H9 (cell line): ENCODE results near the gene ZNF414. TPM values are rescaled to one million over a fixed set of nuclear protein-coding genes. Genes with fewer than 3 reads are reported as not detected.

Experiments used
- DNase-seq: peaks from one replicate; pipeline ENCODE4 v3.0.0-alpha.2; 2017
- H2AFZ ChIP-seq: one replicate; pipeline ENCODE4 v1.6.1; 2013; ENCODE audit warnings: mild to moderate bottlenecking, low read length, control low read depth, moderate library complexity
- H2AK5ac ChIP-seq: 2 replicates; pipeline ENCODE4 v1.6.1; 2013; ENCODE audit warnings: low read length, control low read depth, mixed read lengths; ENCODE audit not compliant: insufficient read length
- H2BK120ac ChIP-seq: one replicate; pipeline ENCODE4 v1.6.1; 2013; ENCODE audit warnings: low read depth, mild to moderate bottlenecking, low read length, control low read depth, inconsistent platforms; ENCODE audit not compliant: poor library complexity, severe bottlenecking
- H2BK12ac ChIP-seq: 2 replicates; pipeline ENCODE4 v1.6.1; 2013; ENCODE audit warnings: low read length, control low read depth, mixed read lengths, low read depth; ENCODE audit not compliant: insufficient read length
- H2BK15ac ChIP-seq: 2 replicates; pipeline ENCODE4 v1.6.1; 2013; ENCODE audit warnings: low read depth, low read length, control low read depth
- H2BK20ac ChIP-seq: one replicate; pipeline ENCODE4 v1.6.1; 2013; ENCODE audit warnings: low read depth, mild to moderate bottlenecking, low read length, control low read depth, inconsistent platforms; ENCODE audit not compliant: poor library complexity, severe bottlenecking
- H2BK5ac ChIP-seq: 2 replicates; pipeline ENCODE4 v1.6.1; 2013; ENCODE audit warnings: low read length, control low read depth, mixed read lengths; ENCODE audit not compliant: insufficient read length
- H3K14ac ChIP-seq: 2 replicates; pipeline ENCODE4 v1.6.1; 2013; ENCODE audit warnings: low read length, control low read depth; ENCODE audit not compliant: insufficient read depth
- H3K18ac ChIP-seq: 2 replicates; pipeline ENCODE4 v1.6.1; 2013; ENCODE audit warnings: low read depth, mild to moderate bottlenecking, mixed read lengths, low read length, control low read depth; ENCODE audit not compliant: insufficient read length
- H3K23ac ChIP-seq: 2 replicates; pipeline ENCODE4 v1.6.1; 2013; ENCODE audit warnings: low read length, control low read depth, mixed read lengths, low read depth; ENCODE audit not compliant: insufficient read length
- H3K23me2 ChIP-seq: 2 replicates; pipeline ENCODE4 v1.6.1; 2013; ENCODE audit warnings: low read depth, mild to moderate bottlenecking, mixed read lengths, low read length, control low read depth; ENCODE audit not compliant: insufficient read length, poor library complexity, severe bottlenecking
- H3K27ac ChIP-seq: 2 replicates; pipeline ENCODE4 v1.5.1; 2013; ENCODE audit warnings: low read length, control low read depth, mixed read lengths, low read depth; ENCODE audit not compliant: insufficient read length
- H3K27me3 ChIP-seq: 2 replicates; pipeline ENCODE4 v1.6.1; 2013; ENCODE audit warnings: low read length, control low read depth, inconsistent platforms; ENCODE audit not compliant: insufficient read depth
- H3K4ac ChIP-seq: 2 replicates; pipeline ENCODE4 v1.6.1; 2013; ENCODE audit warnings: low read depth, mild to moderate bottlenecking, control low read depth, inconsistent platforms, low read length, moderate library complexity
- H3K4me1 ChIP-seq: 2 replicates; pipeline ENCODE4 v1.6.1; 2013; ENCODE audit warnings: low read length, control low read depth, inconsistent platforms; ENCODE audit not compliant: insufficient read depth
- H3K4me2 ChIP-seq: 2 replicates; pipeline ENCODE4 v1.6.1; 2013; ENCODE audit warnings: low read length, control low read depth, mixed read lengths; ENCODE audit not compliant: insufficient read length, insufficient read depth
- H3K56ac ChIP-seq: 2 replicates; pipeline ENCODE4 v1.6.1; 2013; ENCODE audit warnings: low read depth, mild to moderate bottlenecking, mixed read lengths, low read length, control low read depth; ENCODE audit not compliant: insufficient read length
- H3K79me1 ChIP-seq: 2 replicates; pipeline ENCODE4 v1.6.1; 2013; ENCODE audit warnings: low read depth, mild to moderate bottlenecking, moderate library complexity, low read length, control low read depth, inconsistent platforms; ENCODE audit not compliant: insufficient read depth, poor library complexity, severe bottlenecking
- H3K79me2 ChIP-seq: 2 replicates; pipeline ENCODE4 v1.6.1; 2013; ENCODE audit warnings: low read length, control low read depth, inconsistent platforms; ENCODE audit not compliant: insufficient read depth
- H3K9ac ChIP-seq: 2 replicates; pipeline ENCODE4 v1.6.1; 2013; ENCODE audit warnings: low read length, control low read depth, mixed read lengths; ENCODE audit not compliant: insufficient read length; ENCODE audit errors: extremely low read depth
- H3K9me3 ChIP-seq: one replicate; pipeline ENCODE4 v1.6.1; 2013; ENCODE audit warnings: low read depth, low read length, inconsistent platforms; ENCODE audit not compliant: control insufficient read depth
- H3T11ph ChIP-seq: one replicate; pipeline ENCODE4 v1.6.1; 2013; ENCODE audit warnings: mild to moderate bottlenecking, low read length, control low read depth, inconsistent platforms
- H4K20me1 ChIP-seq: one replicate; pipeline ENCODE4 v1.6.1; 2013; ENCODE audit not compliant: control insufficient read depth, insufficient read length, insufficient read depth
- H4K5ac ChIP-seq: 2 replicates; pipeline ENCODE4 v1.6.1; 2013; ENCODE audit warnings: low read depth, mild to moderate bottlenecking, mixed read lengths, low read length, control low read depth; ENCODE audit not compliant: insufficient read length
- H4K8ac ChIP-seq: replicated peaks from 2 replicates; pipeline ENCODE4 v1.6.1; 2013; ENCODE audit warnings: low read length, control low read depth, mixed read lengths, low read depth; ENCODE audit not compliant: insufficient read length
- H4K91ac ChIP-seq: 2 replicates; pipeline ENCODE4 v1.6.1; 2013; ENCODE audit warnings: low read depth, mild to moderate bottlenecking, moderate library complexity, mixed read lengths, low read length, control low read depth; ENCODE audit not compliant: insufficient read length
- H3K27ac Mint-ChIP-seq, 3 experiments: 2 replicates in 2 of 3; 3 replicates in 1 of 3; pipeline ENCODE4 v1.8.0; 2020 to 2021; ENCODE audit warnings: mixed read lengths in 3 of 3, mild to moderate bottlenecking in 1 of 3, moderate library complexity in 1 of 3
- H3K27me3 Mint-ChIP-seq: 2 replicates; pipeline ENCODE4 v1.8.0; 2021; ENCODE audit warnings: low read depth, mild to moderate bottlenecking, moderate library complexity, mixed read lengths
- H3K36me3 Mint-ChIP-seq, 3 experiments: 2 replicates in 2 of 3; 3 replicates in 1 of 3; pipeline ENCODE4 v1.8.0; 2020 to 2021; ENCODE audit warnings: low read depth in 3 of 3, mixed read lengths in 3 of 3; ENCODE audit not compliant: insufficient read depth in 1 of 3
- H3K4me1 Mint-ChIP-seq, 2 experiments: 2 replicates each; pipeline ENCODE4 v1.8.0; 2020; ENCODE audit warnings: mixed read lengths in 2 of 2
- H3K4me3 Mint-ChIP-seq, 2 experiments: 2 replicates in 1 of 2; 3 replicates in 1 of 2; pipeline ENCODE4 v1.8.0; 2020 to 2021; ENCODE audit warnings: mild to moderate bottlenecking in 2 of 2, mixed read lengths in 2 of 2, moderate library complexity in 1 of 2
- H3K9me3 Mint-ChIP-seq, 2 experiments: 2 replicates in 1 of 2; 3 replicates in 1 of 2; pipeline ENCODE4 v1.8.0; 2020; ENCODE audit warnings: mild to moderate bottlenecking in 2 of 2, mixed read lengths in 2 of 2, moderate library complexity in 1 of 2
- WGBS: extraction: QIAGEN DNeasy Blood & Tissue Kit; methylation state at CpG from one replicate; pipeline ENCODE4 v1.1.7; 2013; ENCODE audit warnings: missing lambda C conversion rate, low lambda C conversion rate, mixed read lengths; ENCODE audit not compliant: insufficient read length; ENCODE audit errors: extremely low coverage; 5-methylcytosine and 5-hydroxymethylcytosine counted together
- total RNA-seq: library from RNA; stranded (reverse); gene quantifications from 2 replicates; pipeline ENCODE4 v1.2.1, GENCODE V29; 2021
- TF ChIP-seq, protein P1 (sequence below): fragments of 200-600 bp; sonication (generic); conservative IDR thresholded peaks from 3 replicates; pipeline ENCODE4 v1.8.0; 2021; ENCODE audit warnings: antibody characterized with exemption, mild to moderate bottlenecking

Gene ZNF414
- total RNA-seq, 1 experiment from 2014 or later = 29.3 TPM

DNA sequence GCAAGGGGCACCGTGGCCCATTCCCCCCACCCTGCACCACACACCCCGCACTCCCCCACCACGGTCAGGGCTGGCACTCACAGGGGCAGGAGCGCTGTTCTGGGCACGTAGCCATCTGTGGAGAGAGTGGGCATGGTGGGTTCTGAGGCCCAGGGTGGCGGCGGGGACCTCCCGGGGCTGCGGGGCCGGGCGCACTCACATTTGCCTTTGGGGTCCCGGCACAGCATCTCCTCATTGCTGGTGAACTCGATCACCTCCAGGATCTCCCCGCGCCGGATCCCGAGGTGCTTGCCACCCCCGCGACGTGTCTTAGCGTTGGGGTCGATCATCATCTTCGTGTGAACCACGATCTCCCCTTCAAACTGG lies 23.6 kb downstream of the ZNF414 start:
- no peak overlapping the region for H3K4me2 ChIP-seq
- H3K56ac ChIP-seq = no peak overlapping the region
- TF ChIP-seq, protein P1, sequence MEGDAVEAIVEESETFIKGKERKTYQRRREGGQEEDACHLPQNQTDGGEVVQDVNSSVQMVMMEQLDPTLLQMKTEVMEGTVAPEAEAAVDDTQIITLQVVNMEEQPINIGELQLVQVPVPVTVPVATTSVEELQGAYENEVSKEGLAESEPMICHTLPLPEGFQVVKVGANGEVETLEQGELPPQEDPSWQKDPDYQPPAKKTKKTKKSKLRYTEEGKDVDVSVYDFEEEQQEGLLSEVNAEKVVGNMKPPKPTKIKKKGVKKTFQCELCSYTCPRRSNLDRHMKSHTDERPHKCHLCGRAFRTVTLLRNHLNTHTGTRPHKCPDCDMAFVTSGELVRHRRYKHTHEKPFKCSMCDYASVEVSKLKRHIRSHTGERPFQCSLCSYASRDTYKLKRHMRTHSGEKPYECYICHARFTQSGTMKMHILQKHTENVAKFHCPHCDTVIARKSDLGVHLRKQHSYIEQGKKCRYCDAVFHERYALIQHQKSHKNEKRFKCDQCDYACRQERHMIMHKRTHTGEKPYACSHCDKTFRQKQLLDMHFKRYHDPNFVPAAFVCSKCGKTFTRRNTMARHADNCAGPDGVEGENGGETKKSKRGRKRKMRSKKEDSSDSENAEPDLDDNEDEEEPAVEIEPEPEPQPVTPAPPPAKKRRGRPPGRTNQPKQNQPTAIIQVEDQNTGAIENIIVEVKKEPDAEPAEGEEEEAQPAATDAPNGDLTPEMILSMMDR = no peak
- no peak overlapping the region for H2AFZ ChIP-seq
- no peaks in the 10 kb centered on the region; the same call in 1 of the 2 replicates for H3K27me3 Mint-ChIP-seq
- H3K4me1 ChIP-seq = no peaks in the 10 kb centered on the region
- no peaks in the 10 kb centered on the region for H4K20me1 ChIP-seq
- no peak overlapping the region for H2BK120ac ChIP-seq
- H3K79me1 ChIP-seq = no peaks in the 10 kb centered on the region
- no peak overlapping the region for H2BK15ac ChIP-seq
- H3K4me3 Mint-ChIP-seq = no peak overlapping the region
- H3K27ac ChIP-seq = no peak overlapping the region
- no peaks in the 10 kb centered on the region for H3K9me3 Mint-ChIP-seq
- no peak overlapping the region for H2AK5ac ChIP-seq
- H4K91ac ChIP-seq = no peak overlapping the region
- DNase-seq = no peak
- no CpG with 5 or more reads among the region's 24 CpGs for WGBS
- H3K4ac ChIP-seq = no peak overlapping the region
- H4K5ac ChIP-seq = no peak overlapping the region
- H3K9me3 ChIP-seq = no peaks in the 10 kb centered on the region
- H3K23me2 ChIP-seq = no peaks in the 10 kb centered on the region
- no peak overlapping the region for H2BK20ac ChIP-seq
- H3K23ac ChIP-seq = no peak overlapping the region
- no peaks in the 10 kb centered on the region for H3K27me3 ChIP-seq
- no peak overlapping the region for H2BK12ac ChIP-seq
- H3K18ac ChIP-seq = no peak overlapping the region
- no peak overlapping the region for H3K14ac ChIP-seq
- H3K27ac Mint-ChIP-seq = peak overlapping the region; percentile 52 to 97 (median 77); a peak in 5 of 7 replicates
- H3K79me2 ChIP-seq = no peaks in the 10 kb centered on the region
- peaks cover 7 to 16% of the 10 kb centered on the region in 2 experiments for H3K4me1 Mint-ChIP-seq
- H2BK5ac ChIP-seq = no peak overlapping the region
- no peak overlapping the region for H3T11ph ChIP-seq
- no peak overlapping the region for H4K8ac ChIP-seq
- H3K9ac ChIP-seq = no peak overlapping the region
- peaks cover 28 to 41% (median 41%) of the 10 kb centered on the region in 3 experiments for H3K36me3 Mint-ChIP-seq
